Progenitor cell of endocrine pancreas (in vitro differentiated cells): ENCODE data around the gene TYROBP. TPM values are rescaled to one million over a fixed set of nuclear protein-coding genes. Genes with fewer than 3 reads are reported as not detected.
"Not testable (repeated sequence)": the region's sequence is repeated elsewhere in the genome, so short reads cannot be mapped to it uniquely, and the experiment has no call there.

ENCODE experiments used
- DNase-seq: peaks from one replicate; pipeline ENCODE4 v3.0.0; 2021; ENCODE audit warnings: low spot score; ENCODE audit not compliant: unreplicated experiment
- H3K27ac Mint-ChIP-seq: 2 replicates; pipeline ENCODE4 v1.8.0; 2021; ENCODE audit warnings: mild to moderate bottlenecking, moderate library complexity, mixed read lengths
- H3K27me3 Mint-ChIP-seq: 2 replicates; pipeline ENCODE4 v1.8.0; 2021; ENCODE audit warnings: mixed read lengths
- H3K36me3 Mint-ChIP-seq: 2 replicates; pipeline ENCODE4 v1.8.0; 2022; ENCODE audit warnings: mixed read lengths; ENCODE audit not compliant: insufficient read depth
- H3K4me1 Mint-ChIP-seq: 2 replicates; pipeline ENCODE4 v1.8.0; 2021; ENCODE audit warnings: low read depth, mixed read lengths
- H3K4me3 Mint-ChIP-seq: 2 replicates; pipeline ENCODE4 v1.8.0; 2021; ENCODE audit warnings: low read depth, mild to moderate bottlenecking, moderate library complexity, mixed read lengths
- H3K9me3 Mint-ChIP-seq: 2 replicates; pipeline ENCODE4 v1.8.0; 2021; ENCODE audit warnings: low read depth, mixed read lengths
- CTCF ChIP-seq: fragments of 200-600 bp; sonication (generic); IDR thresholded peaks from one replicate; pipeline ENCODE4 v1.5.0; 2021; ENCODE audit warnings: antibody characterized with exemption, mild to moderate bottlenecking; ENCODE audit not compliant: unreplicated experiment
- total RNA-seq: library from RNA; stranded (reverse); gene quantifications from 2 replicates; pipeline ENCODE4 v1.2.1, GENCODE V29; 2021

Gene TYROBP
- total RNA-seq, 1 donor from 2014 or later: not detected

- Mint-ChIP-seq H3K9me3 (no peaks in the 10 kb centered on the region), H3K4me1 (peaks cover 10% of the 10 kb centered on the region), H3K27me3 (peaks cover 13% of the 10 kb centered on the region), H3K4me3 (peak overlapping the region; percentile 53), H3K27ac (no peak overlapping the region), H3K36me3 (no peaks in the 10 kb centered on the region)
- TF ChIP-seq CTCF: no peak
- DNase-seq: no peak
These were observed 10.2 kb downstream of the TYROBP start for GRCh38 chr19:35897706-35898451.

GRCh38 chr19:35896643-35897040 is 11.5 kb downstream of the TYROBP start:
- no peaks in the 10 kb centered on the region for H3K36me3 Mint-ChIP-seq
- H3K4me3 Mint-ChIP-seq: no peak overlapping the region
- H3K27ac Mint-ChIP-seq: no peak overlapping the region
- no peak for DNase-seq
- peaks cover under 1% of the 10 kb centered on the region for H3K27me3 Mint-ChIP-seq
- TF ChIP-seq CTCF: no peak
- peaks cover 6% of the 10 kb centered on the region for H3K4me1 Mint-ChIP-seq
- H3K9me3 Mint-ChIP-seq: no peaks in the 10 kb centered on the region

GRCh38 chr19:35895911-35896642 is 12.0 kb downstream of the TYROBP start:
- Mint-ChIP-seq H3K4me1 (peaks cover 5% of the 10 kb centered on the region), H3K4me3 (no peak overlapping the region), H3K27me3 (no peaks in the 10 kb centered on the region), H3K36me3 (no peaks in the 10 kb centered on the region), H3K27ac (no peak overlapping the region), H3K9me3 (no peaks in the 10 kb centered on the region)
- DNase-seq: no peak
- TF ChIP-seq CTCF: no peak

- H3K36me3 Mint-ChIP-seq: peaks cover 3% of the 10 kb centered on the region
- no peaks in the 10 kb centered on the region for H3K9me3 Mint-ChIP-seq
- TF ChIP-seq CTCF: no peak
- no peak for DNase-seq
- peaks cover 5% of the 10 kb centered on the region for H3K4me1 Mint-ChIP-seq
- no peak overlapping the region for H3K27ac Mint-ChIP-seq
- no peak overlapping the region for H3K4me3 Mint-ChIP-seq
- no peaks in the 10 kb centered on the region for H3K27me3 Mint-ChIP-seq
These were observed 13.8 kb downstream of the TYROBP start for GRCh38 chr19:35894342-35894741.

GRCh38 chr19:35891819-35892218 is 16.3 kb downstream of the TYROBP start:
- not testable (repeated sequence) for H3K4me1 Mint-ChIP-seq, DNase-seq, H3K27me3 Mint-ChIP-seq, H3K4me3 Mint-ChIP-seq, H3K27ac Mint-ChIP-seq, H3K9me3 Mint-ChIP-seq
- H3K36me3 Mint-ChIP-seq: peaks cover 15% of the 10 kb centered on the region
